HepG2 (cell line): ENCODE data around the gene RPA1. TPM values are rescaled to one million over a fixed set of nuclear protein-coding genes. Genes with fewer than 3 reads are reported as not detected.

Experiments
- DZIP1 ChIP-seq: sonication (generic); formaldehyde crosslinking; IDR thresholded peaks from 2 replicates; pipeline ENCODE4 v1.5.0; 2020; ENCODE audit warnings: mild to moderate bottlenecking, missing genetic modification reagents
- HOXA7 ChIP-seq: sonication (generic); formaldehyde crosslinking; IDR thresholded peaks from 2 replicates; pipeline ENCODE4 v1.8.1; 2022; ENCODE audit warnings: mild to moderate bottlenecking, missing genetic modification reagents, moderate library complexity
- NFE2 ChIP-seq: sonication (generic); formaldehyde crosslinking; IDR thresholded peaks from 2 replicates; pipeline ENCODE4 v1.4.0; 2020; ENCODE audit warnings: missing genetic modification reagents
- PITX1 ChIP-seq: sonication (generic); formaldehyde crosslinking; IDR thresholded peaks from 2 replicates; pipeline ENCODE4 v1.5.1; 2020; ENCODE audit warnings: mild to moderate bottlenecking, missing genetic modification reagents
- RELA ChIP-seq: sonication (generic); formaldehyde crosslinking; IDR thresholded peaks from 2 replicates; pipeline ENCODE4 v1.4.0; 2020; ENCODE audit warnings: missing genetic modification reagents
- SAP130 ChIP-seq: IDR thresholded peaks from 2 replicates; pipeline ENCODE4 v1.6.1; 2016; ENCODE audit warnings: low read depth
- SOX6 ChIP-seq, 2 experiments: fragments of 450-650 bp in 1 of 2; sonication (generic) in 1 of 2; formaldehyde crosslinking in 1 of 2; IDR thresholded peaks; 2 replicates each; pipeline versions ENCODE4 v1.4.0 to v1.6.1; 2017 to 2020; ENCODE audit warnings: antibody characterized with exemption in 1 of 2, mild to moderate bottlenecking in 1 of 2, missing genetic modification reagents in 1 of 2
- WIZ ChIP-seq: sonication (generic); formaldehyde crosslinking; IDR thresholded peaks from 2 replicates; pipeline ENCODE4 v1.5.1; 2020; ENCODE audit warnings: mild to moderate bottlenecking, missing genetic modification reagents
- ZNF160 ChIP-seq: sonication (generic); formaldehyde crosslinking; IDR thresholded peaks from 2 replicates; pipeline ENCODE4 v1.8.0; 2022; ENCODE audit warnings: mild to moderate bottlenecking, inconsistent platforms, missing genetic modification reagents
- ZNF263 ChIP-seq: sonication (generic); formaldehyde crosslinking; IDR thresholded peaks from 2 replicates; pipeline ENCODE4 v1.4.0; 2020; ENCODE audit warnings: missing genetic modification reagents
- ZNF556 ChIP-seq: sonication (generic); formaldehyde crosslinking; IDR thresholded peaks from 2 replicates; pipeline ENCODE4 v1.4.0; 2020; ENCODE audit warnings: mild to moderate bottlenecking, missing genetic modification reagents, borderline replicate concordance
- polyA plus RNA-seq, 8 experiments: library from polyadenylated mRNA; depleted of rRNA in 3 of 8; stranded (reverse) in 7 of 8; unstranded in 1 of 8; fragments of >200 nt; fragmentation: Illumina TruSeq in 4 of 8; extraction: Trizol in 4 of 8; gene quantifications; 2 replicates each; pipeline versions ENCODE4 v1.2.1 to v1.2.3, GENCODE V29; 2011 to 2016; ENCODE audit warnings: low read depth in 4 of 8, missing spikeins in 1 of 8, mixed read lengths in 1 of 8; ENCODE audit not compliant: insufficient read depth in 1 of 8
- total RNA-seq, 5 experiments: library from RNA; depleted of rRNA; stranded (reverse); fragments of >200 nt; fragmentation: Illumina TruSeq; extraction: Trizol; gene quantifications; 2 replicates each; pipeline ENCODE4 v1.2.3, GENCODE V29; 2016; ENCODE audit warnings: low read depth in 1 of 5
- TF ChIP-seq, protein P1 (sequence below): sonication (generic); formaldehyde crosslinking; IDR thresholded peaks from 2 replicates; pipeline ENCODE4 v1.4.0; 2020; ENCODE audit warnings: mild to moderate bottlenecking, missing genetic modification reagents
- TF ChIP-seq, protein P2 (sequence below): sonication (generic); formaldehyde crosslinking; IDR thresholded peaks from 2 replicates; pipeline ENCODE4 v1.5.1; 2020; ENCODE audit warnings: mild to moderate bottlenecking, missing genetic modification reagents, moderate library complexity
- TF ChIP-seq, protein P3 (sequence below): sonication (generic); formaldehyde crosslinking; conservative IDR thresholded peaks from 2 replicates; pipeline ENCODE4 v1.4.0; 2020; ENCODE audit warnings: mild to moderate bottlenecking, missing genetic modification reagents, moderate library complexity
- TF ChIP-seq, protein P4 (sequence below): sonication (generic); formaldehyde crosslinking; IDR thresholded peaks from 2 replicates; pipeline ENCODE4 v1.5.1; 2020; ENCODE audit warnings: mild to moderate bottlenecking, moderate library complexity, missing genetic modification reagents

The RPA1 gene
- total and polyA plus RNA-seq, 2 of the 13 experiments (the other 11 are each of a cell fraction or from before 2014, with no cell fraction given) = 13.9 to 37.6 TPM

DNA sequence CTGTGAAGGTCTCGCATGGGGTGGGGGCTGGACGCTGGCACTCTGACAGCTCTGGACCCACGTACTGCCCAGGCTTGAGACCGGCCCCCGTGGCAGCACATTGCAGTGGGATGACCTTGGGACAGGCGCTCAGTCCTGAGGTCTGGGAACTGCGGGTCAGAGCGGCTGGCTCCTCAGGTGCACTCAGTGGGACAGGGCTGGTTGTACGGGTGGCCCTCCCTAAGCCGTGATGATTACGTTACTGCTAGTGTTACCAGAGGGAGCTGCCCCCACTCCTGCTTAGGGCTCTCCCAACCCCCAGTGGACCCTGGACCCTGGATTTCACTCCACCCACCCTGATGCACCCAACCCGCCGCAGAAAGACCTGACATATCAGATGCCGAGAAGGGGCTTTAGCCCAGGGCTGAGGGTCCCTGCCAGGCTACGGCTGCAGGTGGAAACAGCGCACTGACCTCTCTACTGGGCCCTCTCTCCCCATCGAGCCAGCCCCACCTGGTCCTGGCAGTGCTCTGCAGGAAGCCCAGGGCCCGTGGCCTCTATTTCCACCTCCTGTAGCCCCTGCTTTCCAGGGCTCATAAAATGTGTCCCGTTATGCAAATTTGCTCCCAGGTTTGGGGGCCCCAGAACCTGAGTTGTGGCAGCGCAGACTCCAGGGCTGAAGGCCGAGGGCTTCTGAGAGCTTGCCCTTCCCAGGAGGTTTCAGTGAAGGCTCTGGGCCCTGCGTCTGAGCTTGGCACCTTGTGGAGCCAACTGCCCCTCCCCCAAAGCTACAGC is 118.1 kb downstream of the RPA1 start (continued):
- TF ChIP-seq DZIP1 (CRISPR knock-in tag) (0 out of 2 replicates have a peak, but pooled peaks have one; percentile 38), SAP130 (CRISPR knock-in tag) (0 out of 2 replicates have a peak, but pooled peaks have one; percentile 11), PITX1 (CRISPR knock-in tag) (peak; percentile 47; the same call in 1 of the 2 replicates), NFE2 (no peak), ZNF556 (0 out of 2 replicates have a peak, but pooled peaks have one; percentile 12), HOXA7 (CRISPR knock-in tag) (no peak), SOX6 (IDR thresholded peaks at IDR 0.05) (no peak), SOX6 (CRISPR knock-in tag; IDR thresholded peaks at IDR 0.05) (peak; percentile 57), RELA (CRISPR knock-in tag) (0 out of 2 replicates have a peak, but pooled peaks have one; percentile 8), ZNF160 (CRISPR knock-in tag) (no peak), ZNF263 (CRISPR knock-in tag) (peak; percentile 4; the same call in 1 of the 2 replicates), WIZ (CRISPR knock-in tag) (0 out of 2 replicates have a peak, but pooled peaks have one; percentile 20)
- TF ChIP-seq, protein P1, sequence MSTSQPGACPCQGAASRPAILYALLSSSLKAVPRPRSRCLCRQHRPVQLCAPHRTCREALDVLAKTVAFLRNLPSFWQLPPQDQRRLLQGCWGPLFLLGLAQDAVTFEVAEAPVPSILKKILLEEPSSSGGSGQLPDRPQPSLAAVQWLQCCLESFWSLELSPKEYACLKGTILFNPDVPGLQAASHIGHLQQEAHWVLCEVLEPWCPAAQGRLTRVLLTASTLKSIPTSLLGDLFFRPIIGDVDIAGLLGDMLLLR (CRISPR knock-in tag) = peak; percentile 54; the same call in 1 of the 2 replicates
- TF ChIP-seq, protein P2, sequence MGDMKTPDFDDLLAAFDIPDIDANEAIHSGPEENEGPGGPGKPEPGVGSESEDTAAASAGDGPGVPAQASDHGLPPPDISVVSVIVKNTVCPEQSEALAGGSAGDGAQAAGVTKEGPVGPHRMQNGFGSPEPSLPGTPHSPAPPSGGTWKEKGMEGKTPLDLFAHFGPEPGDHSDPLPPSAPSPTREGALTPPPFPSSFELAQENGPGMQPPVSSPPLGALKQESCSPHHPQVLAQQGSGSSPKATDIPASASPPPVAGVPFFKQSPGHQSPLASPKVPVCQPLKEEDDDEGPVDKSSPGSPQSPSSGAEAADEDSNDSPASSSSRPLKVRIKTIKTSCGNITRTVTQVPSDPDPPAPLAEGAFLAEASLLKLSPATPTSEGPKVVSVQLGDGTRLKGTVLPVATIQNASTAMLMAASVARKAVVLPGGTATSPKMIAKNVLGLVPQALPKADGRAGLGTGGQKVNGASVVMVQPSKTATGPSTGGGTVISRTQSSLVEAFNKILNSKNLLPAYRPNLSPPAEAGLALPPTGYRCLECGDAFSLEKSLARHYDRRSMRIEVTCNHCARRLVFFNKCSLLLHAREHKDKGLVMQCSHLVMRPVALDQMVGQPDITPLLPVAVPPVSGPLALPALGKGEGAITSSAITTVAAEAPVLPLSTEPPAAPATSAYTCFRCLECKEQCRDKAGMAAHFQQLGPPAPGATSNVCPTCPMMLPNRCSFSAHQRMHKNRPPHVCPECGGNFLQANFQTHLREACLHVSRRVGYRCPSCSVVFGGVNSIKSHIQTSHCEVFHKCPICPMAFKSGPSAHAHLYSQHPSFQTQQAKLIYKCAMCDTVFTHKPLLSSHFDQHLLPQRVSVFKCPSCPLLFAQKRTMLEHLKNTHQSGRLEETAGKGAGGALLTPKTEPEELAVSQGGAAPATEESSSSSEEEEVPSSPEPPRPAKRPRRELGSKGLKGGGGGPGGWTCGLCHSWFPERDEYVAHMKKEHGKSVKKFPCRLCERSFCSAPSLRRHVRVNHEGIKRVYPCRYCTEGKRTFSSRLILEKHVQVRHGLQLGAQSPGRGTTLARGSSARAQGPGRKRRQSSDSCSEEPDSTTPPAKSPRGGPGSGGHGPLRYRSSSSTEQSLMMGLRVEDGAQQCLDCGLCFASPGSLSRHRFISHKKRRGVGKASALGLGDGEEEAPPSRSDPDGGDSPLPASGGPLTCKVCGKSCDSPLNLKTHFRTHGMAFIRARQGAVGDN (CRISPR knock-in tag) = peak; percentile 59
- TF ChIP-seq, protein P3, sequence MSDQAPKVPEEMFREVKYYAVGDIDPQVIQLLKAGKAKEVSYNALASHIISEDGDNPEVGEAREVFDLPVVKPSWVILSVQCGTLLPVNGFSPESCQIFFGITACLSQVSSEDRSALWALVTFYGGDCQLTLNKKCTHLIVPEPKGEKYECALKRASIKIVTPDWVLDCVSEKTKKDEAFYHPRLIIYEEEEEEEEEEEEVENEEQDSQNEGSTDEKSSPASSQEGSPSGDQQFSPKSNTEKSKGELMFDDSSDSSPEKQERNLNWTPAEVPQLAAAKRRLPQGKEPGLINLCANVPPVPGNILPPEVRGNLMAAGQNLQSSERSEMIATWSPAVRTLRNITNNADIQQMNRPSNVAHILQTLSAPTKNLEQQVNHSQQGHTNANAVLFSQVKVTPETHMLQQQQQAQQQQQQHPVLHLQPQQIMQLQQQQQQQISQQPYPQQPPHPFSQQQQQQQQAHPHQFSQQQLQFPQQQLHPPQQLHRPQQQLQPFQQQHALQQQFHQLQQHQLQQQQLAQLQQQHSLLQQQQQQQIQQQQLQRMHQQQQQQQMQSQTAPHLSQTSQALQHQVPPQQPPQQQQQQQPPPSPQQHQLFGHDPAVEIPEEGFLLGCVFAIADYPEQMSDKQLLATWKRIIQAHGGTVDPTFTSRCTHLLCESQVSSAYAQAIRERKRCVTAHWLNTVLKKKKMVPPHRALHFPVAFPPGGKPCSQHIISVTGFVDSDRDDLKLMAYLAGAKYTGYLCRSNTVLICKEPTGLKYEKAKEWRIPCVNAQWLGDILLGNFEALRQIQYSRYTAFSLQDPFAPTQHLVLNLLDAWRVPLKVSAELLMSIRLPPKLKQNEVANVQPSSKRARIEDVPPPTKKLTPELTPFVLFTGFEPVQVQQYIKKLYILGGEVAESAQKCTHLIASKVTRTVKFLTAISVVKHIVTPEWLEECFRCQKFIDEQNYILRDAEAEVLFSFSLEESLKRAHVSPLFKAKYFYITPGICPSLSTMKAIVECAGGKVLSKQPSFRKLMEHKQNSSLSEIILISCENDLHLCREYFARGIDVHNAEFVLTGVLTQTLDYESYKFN = peak; percentile 61
- TF ChIP-seq, protein P4, sequence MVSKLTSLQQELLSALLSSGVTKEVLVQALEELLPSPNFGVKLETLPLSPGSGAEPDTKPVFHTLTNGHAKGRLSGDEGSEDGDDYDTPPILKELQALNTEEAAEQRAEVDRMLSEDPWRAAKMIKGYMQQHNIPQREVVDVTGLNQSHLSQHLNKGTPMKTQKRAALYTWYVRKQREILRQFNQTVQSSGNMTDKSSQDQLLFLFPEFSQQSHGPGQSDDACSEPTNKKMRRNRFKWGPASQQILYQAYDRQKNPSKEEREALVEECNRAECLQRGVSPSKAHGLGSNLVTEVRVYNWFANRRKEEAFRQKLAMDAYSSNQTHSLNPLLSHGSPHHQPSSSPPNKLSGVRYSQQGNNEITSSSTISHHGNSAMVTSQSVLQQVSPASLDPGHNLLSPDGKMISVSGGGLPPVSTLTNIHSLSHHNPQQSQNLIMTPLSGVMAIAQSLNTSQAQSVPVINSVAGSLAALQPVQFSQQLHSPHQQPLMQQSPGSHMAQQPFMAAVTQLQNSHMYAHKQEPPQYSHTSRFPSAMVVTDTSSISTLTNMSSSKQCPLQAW (CRISPR knock-in tag) = peak; percentile 61; the same call in 1 of the 2 replicates
